GM19023 (cell line): ENCODE measurements around the gene PLA2G6.
A peak's percentile ranks its signal among the peaks of the same experiment; 100 is the strongest.

Experiments used
- ATAC-seq: cut with Tn5 transposase; IDR thresholded peaks from one replicate; pipeline ENCODE4 v1.9.1; 2021; ENCODE audit warnings: mild to moderate bottlenecking, moderate library complexity; ENCODE audit not compliant: unreplicated experiment

PLA2G6 gene

GRCh38 chr22:38215156-38216038, 33.8 kb upstream of the PLA2G6 start:
- ATAC-seq = no peak

- ATAC-seq = peak; percentile 48
Observed at GRCh38 chr22:38214302-38215056, 32.8 kb upstream of the PLA2G6 start.

DNA sequence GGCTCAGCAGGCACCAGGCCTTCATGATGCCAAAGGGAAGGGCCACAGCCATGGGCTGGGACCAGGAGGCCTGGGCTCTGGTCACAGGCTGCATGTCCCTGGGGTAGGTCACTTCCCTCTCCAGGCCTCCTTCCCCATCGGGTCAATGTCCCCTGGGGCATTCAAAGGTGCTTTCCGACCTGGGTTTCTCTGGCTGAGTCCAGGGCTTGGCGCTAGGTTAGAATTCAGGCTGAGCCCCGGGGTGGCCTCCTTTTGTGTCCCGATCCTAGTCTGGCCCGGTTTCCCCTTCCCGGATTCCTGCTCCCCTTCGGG, 32.3 kb upstream of the PLA2G6 start:
- ATAC-seq = peak; percentile 34

- ATAC-seq = no peak
Observed at GRCh38 chr22:38213319-38213989, 31.8 kb upstream of the PLA2G6 start.

DNA sequence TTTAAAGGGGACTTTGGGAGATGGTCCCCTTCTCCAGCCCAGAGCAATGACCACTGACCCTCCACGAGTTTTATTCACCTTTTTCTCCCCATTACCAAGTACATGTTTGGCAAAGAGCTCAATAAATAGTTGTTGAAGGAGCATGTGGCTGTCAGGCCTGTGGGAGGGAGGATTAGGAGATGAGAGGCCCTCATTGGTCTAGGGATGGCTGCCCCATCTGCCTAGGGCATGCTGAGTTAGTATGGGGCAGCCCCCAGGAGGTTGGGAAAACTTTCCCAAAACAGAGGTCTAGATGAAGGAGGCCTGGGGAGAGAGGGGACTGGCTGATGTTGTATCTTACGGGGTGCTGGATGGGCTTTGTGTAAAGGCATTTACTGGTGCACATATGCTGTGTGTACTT, 30.8 kb upstream of the PLA2G6 start:
- ATAC-seq = no peak

DNA sequence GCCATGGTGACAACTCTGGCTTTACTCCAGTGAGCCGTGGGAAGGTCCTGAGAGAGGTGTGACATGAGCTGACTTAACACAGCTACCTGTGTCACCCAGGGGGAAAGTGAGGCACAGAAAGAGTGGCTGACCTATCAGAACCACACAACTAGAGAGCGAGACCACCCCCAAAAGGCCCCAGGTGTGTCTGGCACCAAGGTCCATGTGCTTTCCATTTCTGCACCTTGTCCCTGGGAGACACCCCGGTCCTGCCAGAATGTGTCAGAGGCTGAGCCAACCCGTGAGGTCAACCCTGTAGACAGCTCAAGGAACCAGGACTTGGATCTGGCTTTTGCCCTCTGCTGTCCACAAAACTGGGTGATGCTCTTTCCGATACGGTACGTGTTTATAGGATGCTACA, 29.9 kb upstream of the PLA2G6 start:
- ATAC-seq = no peak

GRCh38 chr22:38208551-38208968, 26.9 kb upstream of the PLA2G6 start:
- ATAC-seq = no peak

- ATAC-seq = no peak
Observed at GRCh38 chr22:38207898-38208432, 26.3 kb upstream of the PLA2G6 start.

DNA sequence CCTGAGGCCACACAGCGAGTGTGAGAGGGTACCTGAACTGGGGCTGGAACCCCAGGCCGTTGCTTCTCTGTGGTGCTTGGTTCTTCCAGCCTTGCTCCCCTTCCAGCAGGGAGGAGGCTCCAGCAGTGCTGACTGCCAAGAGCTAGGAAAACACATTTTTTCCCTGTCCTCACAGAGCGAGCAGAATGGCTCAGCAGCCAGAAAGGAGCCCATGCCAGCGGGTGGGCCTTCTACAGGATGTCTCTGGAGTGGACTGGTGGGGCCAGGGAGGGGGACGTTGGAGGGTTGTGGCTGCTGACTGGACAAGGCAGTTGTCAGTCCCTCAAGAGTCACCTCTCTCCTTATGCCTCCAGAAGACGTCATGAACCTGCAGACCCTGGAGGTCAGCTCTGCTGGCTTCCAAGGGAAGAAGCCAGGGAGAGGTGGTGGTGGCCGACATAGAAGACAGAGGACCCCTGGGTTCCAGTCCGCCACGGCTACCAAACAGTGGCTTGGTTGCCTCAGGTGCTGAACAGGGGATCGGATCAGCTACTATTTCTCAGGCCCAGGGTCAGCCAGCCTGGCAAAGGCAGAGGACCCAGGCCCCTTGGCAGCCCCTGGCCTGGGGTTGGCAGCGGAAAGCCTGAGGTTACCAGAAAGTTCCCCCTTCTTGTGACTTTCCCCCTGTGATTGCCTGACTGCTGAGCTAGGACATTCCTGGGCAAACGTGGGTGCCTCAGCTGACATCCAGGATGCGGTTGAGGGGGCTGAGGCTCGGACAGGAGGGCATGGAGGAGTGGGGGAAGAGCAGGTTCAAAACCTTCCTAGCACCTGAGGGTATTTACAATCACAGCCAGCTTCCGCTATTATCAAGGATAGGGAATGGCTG, 23.9 kb upstream of the PLA2G6 start:
- ATAC-seq = no peak

DNA sequence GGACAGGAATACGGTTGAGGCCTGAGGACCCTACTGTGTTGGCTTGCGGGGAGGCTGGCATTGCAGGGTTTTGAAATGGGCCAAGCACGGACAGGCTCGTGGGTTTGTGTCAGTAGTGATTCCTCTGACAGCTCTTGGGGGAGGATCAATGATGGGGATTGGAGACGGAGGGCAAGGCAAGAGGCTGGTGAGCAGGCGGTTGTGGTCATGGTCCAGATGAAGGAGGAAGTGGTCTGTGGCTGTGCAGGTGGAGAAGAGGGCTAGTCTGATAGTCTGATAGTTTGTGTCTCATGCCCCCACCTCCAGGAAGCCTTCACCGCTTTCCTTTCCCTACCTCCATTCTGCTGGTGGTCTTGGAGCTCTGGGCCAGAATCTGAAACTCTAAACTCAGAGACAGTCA, 23.2 kb upstream of the PLA2G6 start:
- ATAC-seq = no peak

- ATAC-seq = no peak
Observed at GRCh38 chr22:38203855-38204514, 22.4 kb upstream of the PLA2G6 start.

DNA sequence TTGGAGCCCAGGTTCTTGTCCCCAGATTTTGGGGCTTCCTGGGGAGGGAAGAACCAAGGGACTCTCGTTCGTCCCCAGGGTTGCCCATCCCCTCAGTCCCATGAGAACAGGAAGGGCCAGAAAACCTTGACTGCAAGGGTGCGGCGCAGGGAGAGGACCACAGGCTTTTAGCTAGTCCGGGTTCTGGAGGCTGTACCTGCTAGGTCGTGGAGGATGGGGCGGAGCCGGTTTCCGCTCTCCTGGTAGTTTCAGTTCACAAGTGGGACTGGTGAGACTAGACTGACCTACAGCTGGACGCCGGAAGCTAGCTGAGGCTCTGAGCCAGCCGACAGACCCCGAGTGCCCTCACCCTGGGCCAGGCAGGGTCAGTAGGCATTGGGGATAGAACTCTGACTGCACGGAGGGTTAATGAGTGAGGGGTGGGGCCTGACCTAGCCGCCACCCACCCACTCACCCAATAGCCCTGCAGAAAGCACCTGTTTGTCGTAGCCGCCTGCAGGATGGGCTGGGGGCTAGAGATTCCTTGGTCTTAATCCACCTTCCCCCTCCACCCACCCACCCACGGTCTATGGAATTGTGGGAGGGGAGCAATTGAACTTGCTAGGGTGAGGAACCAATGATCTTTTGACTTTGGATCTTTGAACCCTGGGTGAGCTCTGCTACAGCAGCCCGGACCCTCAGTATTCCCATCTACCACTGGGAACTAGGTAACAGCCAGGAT, 21.6 kb upstream of the PLA2G6 start:
- ATAC-seq = no peak

- peak; percentile 27 for ATAC-seq
Observed at GRCh38 chr22:38202437-38203089, 20.9 kb upstream of the PLA2G6 start.

GRCh38 chr22:38201711-38202436, 20.2 kb upstream of the PLA2G6 start, which contains the start of gene MAFF:
Gene MAFF (plus strand): TSS chr22:38201994. CDS start chr22:38213854, 11,860 bp downstream.
- ATAC-seq = peak; percentile 57

GRCh38 chr22:38201371-38201710, 19.7 kb upstream of the PLA2G6 start:
- no peak for ATAC-seq

DNA sequence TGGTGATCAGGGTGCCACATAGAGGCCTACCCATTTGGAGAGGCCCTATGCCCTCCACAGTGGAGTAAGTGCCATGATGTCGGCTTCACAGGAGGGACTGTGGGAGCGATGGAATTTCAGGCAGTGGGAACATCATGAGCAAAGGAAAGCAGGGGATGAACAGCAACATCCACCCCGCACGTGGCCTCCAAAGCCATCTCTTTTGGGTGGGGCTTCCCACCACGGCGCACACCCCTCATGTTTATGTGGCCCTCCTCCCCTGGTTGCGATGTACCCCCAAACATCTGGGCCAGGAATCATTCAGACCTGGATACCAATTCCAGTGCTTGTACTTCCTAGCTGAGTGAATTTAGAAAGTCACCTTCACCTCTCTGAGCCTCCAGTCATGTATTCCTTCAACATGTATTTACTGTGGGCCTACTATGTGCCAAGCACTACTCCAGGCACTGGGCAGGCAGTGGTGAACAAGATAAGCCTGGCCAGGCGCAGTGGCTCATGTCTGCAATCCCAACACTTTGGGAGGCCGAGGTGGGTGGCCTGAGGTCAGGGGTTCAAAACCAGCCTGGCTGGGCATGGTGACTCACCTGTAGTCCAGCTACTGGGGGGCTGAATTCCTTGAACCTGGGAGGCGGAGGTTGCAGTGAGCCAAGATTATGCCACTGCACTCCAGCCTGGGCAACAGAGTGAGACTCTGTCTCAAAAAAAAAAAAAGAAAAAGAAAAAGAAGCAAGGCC, 18.4 kb upstream of the PLA2G6 start:
- ATAC-seq = no peak

GRCh38 chr22:38196791-38197419, 15.3 kb upstream of the PLA2G6 start:
- ATAC-seq = no peak
